GM21619 (cell line): ENCODE measurements around the gene CHCHD4.

Experiments
- ATAC-seq: cut with Tn5 transposase; IDR thresholded peaks from one replicate; pipeline ENCODE4 v1.9.1; 2021; ENCODE audit not compliant: unreplicated experiment

CHCHD4 gene

GRCh38 chr3:14124615-14125192 is at the start of gene CHCHD4, which contains the start of gene TMEM43:
TSS of gene CHCHD4 (minus strand) at chr3:14124870. CDS start at chr3:14124676, 194 bp downstream.
TSS of gene TMEM43 (plus strand) at chr3:14125052. CDS start at chr3:14125194, 142 bp downstream.
- ATAC-seq = peak; percentile 85

GRCh38 chr3:14172496-14172895 is 47.8 kb upstream of the CHCHD4 start:
- no peak for ATAC-seq

GRCh38 chr3:14170531-14171159 is 46.0 kb upstream of the CHCHD4 start:
- ATAC-seq = no peak

GRCh38 chr3:14169871-14170270 is 45.2 kb upstream of the CHCHD4 start:
- ATAC-seq = no peak

GRCh38 chr3:14169435-14169834 is 44.8 kb upstream of the CHCHD4 start:
- no peak for ATAC-seq

- no peak for ATAC-seq
Measured at GRCh38 chr3:14166877-14167603, 42.4 kb upstream of the CHCHD4 start.

- no peak for ATAC-seq
Measured at GRCh38 chr3:14162178-14162577, 37.5 kb upstream of the CHCHD4 start.

GRCh38 chr3:14161282-14161681 is 36.6 kb upstream of the CHCHD4 start:
- no peak for ATAC-seq

GRCh38 chr3:14159426-14159825 is 34.8 kb upstream of the CHCHD4 start:
- ATAC-seq = no peak

GRCh38 chr3:14158370-14158769 is 33.7 kb upstream of the CHCHD4 start:
- no peak for ATAC-seq

GRCh38 chr3:14157951-14158350 is 33.3 kb upstream of the CHCHD4 start:
- no peak for ATAC-seq

- ATAC-seq = no peak
Measured at GRCh38 chr3:14156843-14157561, 32.3 kb upstream of the CHCHD4 start.

GRCh38 chr3:14156201-14156600 is 31.5 kb upstream of the CHCHD4 start:
- no peak for ATAC-seq

GRCh38 chr3:14154895-14155440 is 30.3 kb upstream of the CHCHD4 start:
- no peak for ATAC-seq

GRCh38 chr3:14154276-14154675 is 29.6 kb upstream of the CHCHD4 start:
- no peak for ATAC-seq

GRCh38 chr3:14153663-14154062 is 29.0 kb upstream of the CHCHD4 start:
- ATAC-seq = no peak

- no peak for ATAC-seq
Measured at GRCh38 chr3:14152963-14153355, 28.3 kb upstream of the CHCHD4 start.

GRCh38 chr3:14152233-14152962 is 27.7 kb upstream of the CHCHD4 start:
- ATAC-seq = no peak

GRCh38 chr3:14151471-14152083 is 26.9 kb upstream of the CHCHD4 start:
- no peak for ATAC-seq
